ENCODE results near the gene IFT172.

IFT172 gene

GRCh38 chr2:27496357-27497287 is 7.1 kb upstream of the IFT172 start, which contains the start of gene GCKR:
GCKR (plus strand) TSS chr2:27496839; CDS start chr2:27496905, 66 bp downstream.
- no peak within 1 kb of the TSS for H3K4me3 ChIP-seq (ENCODE audit: low read length)
- no peaks in the 10 kb centered on the region for H3K79me2 ChIP-seq (ENCODE audit: control insufficient read depth, low read length)
- no peaks in the 10 kb centered on the region for H4K20me1 ChIP-seq (ENCODE audit: control insufficient read depth, insufficient read depth, low read depth, low read length)
- no peaks in the 10 kb centered on the region for H3K36me3 ChIP-seq (ENCODE audit: control insufficient read depth, low read length)
- H3K4me1 ChIP-seq (ENCODE audit: control insufficient read depth, low read length), result no peaks in the 10 kb centered on the region
- peaks cover 27% of the 10 kb centered on the region for H3K27me3 ChIP-seq (ENCODE audit: control insufficient read depth, low read length)
- H3K4me2 ChIP-seq (ENCODE audit: low read length), result no peak within 1 kb of the TSS
- TF ChIP-seq EZH2phosphoT487 (IDR thresholded peaks at IDR 0.05; ENCODE audit: borderline replicate concordance, low read length) (no peak), CTCF (IDR thresholded peaks at IDR 0.05; ENCODE audit: low read depth, low read length, poor library complexity, severe bottlenecking) (no peak)
- H3F3A ChIP-seq (ENCODE audit: control insufficient read depth, insufficient read depth), result no peaks in the 10 kb centered on the region
- H3K9me3 ChIP-seq (ENCODE audit: control insufficient read depth, insufficient read depth, low read length), result no peaks in the 10 kb centered on the region
- H3K27ac ChIP-seq (ENCODE audit: low read depth, low read length), result no peak within 1 kb of the TSS
- H3K9me2 ChIP-seq (replicated peaks; ENCODE audit: control insufficient read depth, low read length), result no peaks in the 10 kb centered on the region

GRCh38 chr2:27495840-27496356 is 6.4 kb upstream of the IFT172 start:
- Histone ChIP-seq H3K4me3 (ENCODE audit: low read length) (no peak overlapping the region), H3K27me3 (ENCODE audit: control insufficient read depth, low read length) (peaks cover 26% of the 10 kb centered on the region)
- TF ChIP-seq CTCF (IDR thresholded peaks at IDR 0.05; ENCODE audit: low read depth, low read length, poor library complexity, severe bottlenecking) (no peak), EZH2phosphoT487 (IDR thresholded peaks at IDR 0.05; ENCODE audit: borderline replicate concordance, low read length) (no peak)

GRCh38 chr2:27494944-27495554 is 5.5 kb upstream of the IFT172 start, which contains the start of gene FNDC4:
FNDC4 (minus strand) TSS chr2:27495200; CDS start chr2:27494679, 521 bp downstream.
- no peak within 1 kb of the TSS for H3K4me3 ChIP-seq (ENCODE audit: low read length)
- peaks cover 22% of the 10 kb centered on the region for H3K27me3 ChIP-seq (ENCODE audit: control insufficient read depth, low read length)
- no peaks in the 10 kb centered on the region for H3F3A ChIP-seq (ENCODE audit: control insufficient read depth, insufficient read depth)
- no peaks in the 10 kb centered on the region for H3K9me3 ChIP-seq (ENCODE audit: control insufficient read depth, insufficient read depth, low read length)
- H3K27ac ChIP-seq (ENCODE audit: low read depth, low read length), result no peak within 1 kb of the TSS
- TF ChIP-seq EZH2phosphoT487 (IDR thresholded peaks at IDR 0.05; ENCODE audit: borderline replicate concordance, low read length) (no peak), CTCF (IDR thresholded peaks at IDR 0.05; ENCODE audit: low read depth, low read length, poor library complexity, severe bottlenecking) (no peak)
- peaks cover 3% of the 10 kb centered on the region for H3K4me1 ChIP-seq (ENCODE audit: control insufficient read depth, low read length)
- H3K79me2 ChIP-seq (ENCODE audit: control insufficient read depth, low read length), result no peaks in the 10 kb centered on the region
- H3K4me2 ChIP-seq (ENCODE audit: low read length), result no peak within 1 kb of the TSS
- H3K36me3 ChIP-seq (ENCODE audit: control insufficient read depth, low read length), result no peaks in the 10 kb centered on the region
- H4K20me1 ChIP-seq (ENCODE audit: control insufficient read depth, insufficient read depth, low read depth, low read length), result no peaks in the 10 kb centered on the region
- no peaks in the 10 kb centered on the region for H3K9me2 ChIP-seq (replicated peaks; ENCODE audit: control insufficient read depth, low read length)

More at GRCh38 chr2:27495840-27496356, 6.4 kb upstream of the IFT172 start:
- Histone ChIP-seq H3K36me3 (ENCODE audit: control insufficient read depth, low read length) (no peaks in the 10 kb centered on the region), H3K27ac (ENCODE audit: low read depth, low read length) (no peak overlapping the region), H4K20me1 (ENCODE audit: control insufficient read depth, insufficient read depth, low read depth, low read length) (no peaks in the 10 kb centered on the region), H3K79me2 (ENCODE audit: control insufficient read depth, low read length) (no peaks in the 10 kb centered on the region), H3K4me2 (ENCODE audit: low read length) (no peak overlapping the region), H3F3A (ENCODE audit: control insufficient read depth, insufficient read depth) (no peaks in the 10 kb centered on the region), H3K4me1 (ENCODE audit: control insufficient read depth, low read length) (no peaks in the 10 kb centered on the region), H3K9me3 (ENCODE audit: control insufficient read depth, insufficient read depth, low read length) (no peaks in the 10 kb centered on the region), H3K9me2 (replicated peaks; ENCODE audit: control insufficient read depth, low read length) (no peaks in the 10 kb centered on the region)

Data from DOHH2 (cell line).